SU-DHL-6 (cell line): ENCODE results near the gene NAV1.

Experiments used
- H2AFZ ChIP-seq: fragments of 200-600 bp; sonication (generic); 2 replicates; pipeline ENCODE4 v1.6.1; 2014; ENCODE audit warnings: low read depth, mild to moderate bottlenecking, moderate library complexity, mixed read lengths, antibody characterized with exemption, low read length; ENCODE audit not compliant: severe bottlenecking
- H3F3A ChIP-seq: fragments of 200-600 bp; shearing (Covaris generic); 2 replicates; pipeline ENCODE4 v1.6.0; 2016; ENCODE audit warnings: antibody characterized with exemption, mild to moderate bottlenecking; ENCODE audit not compliant: insufficient read depth
- H3K27ac ChIP-seq: fragments of 200-600 bp; sonication (generic); 2 replicates; pipeline ENCODE4 v1.5.1; 2016; ENCODE audit warnings: low read depth, mild to moderate bottlenecking, low read length, moderate library complexity, mixed read lengths
- H3K27me3 ChIP-seq: fragments of 200-600 bp; sonication (generic), shearing (Covaris generic); 2 replicates; pipeline ENCODE4 v1.6.0; 2014; ENCODE audit warnings: mild to moderate bottlenecking, low read length
- H3K36me3 ChIP-seq: fragments of 200-600 bp; sonication (generic); 2 replicates; pipeline ENCODE4 v1.6.1; 2014; ENCODE audit warnings: mild to moderate bottlenecking, low read length, mixed read lengths
- H3K4me2 ChIP-seq: fragments of 300-600, 200-600 bp; shearing (Covaris generic), sonication (generic); 2 replicates; pipeline ENCODE4 v1.6.0; 2014; ENCODE audit warnings: low read length, low read depth, mild to moderate bottlenecking; ENCODE audit not compliant: poor library complexity, severe bottlenecking
- H3K4me3 ChIP-seq: fragments of 200-600 bp; sonication (generic); 2 replicates; pipeline ENCODE4 v1.5.1; 2014; ENCODE audit warnings: antibody characterized with exemption, low read length, mild to moderate bottlenecking, mixed read lengths; ENCODE audit not compliant: insufficient read depth, poor library complexity, severe bottlenecking
- H3K79me2 ChIP-seq: fragments of 200-600 bp; sonication (generic); 2 replicates; pipeline ENCODE4 v1.6.1; 2014; ENCODE audit warnings: mild to moderate bottlenecking, low read length, moderate library complexity; ENCODE audit not compliant: insufficient read depth
- H3K9ac ChIP-seq: fragments of 200-600 bp; sonication (generic); 2 replicates; pipeline ENCODE4 v1.7.0; 2014; ENCODE audit warnings: mild to moderate bottlenecking, low read length
- H3K9me2 ChIP-seq: fragments of 200-600 bp; sonication (generic); replicated peaks from 2 replicates; pipeline ENCODE4 v1.6.1; 2014; ENCODE audit warnings: low read length; ENCODE audit not compliant: insufficient read depth
- H3K9me3 ChIP-seq: fragments of 200-600 bp; sonication (generic); 2 replicates; pipeline ENCODE4 v1.6.1; 2014; ENCODE audit warnings: low read length, mixed read lengths; ENCODE audit not compliant: insufficient read depth
- H4K20me1 ChIP-seq: fragments of 200-600 bp; sonication (generic); 2 replicates; pipeline ENCODE4 v1.6.1; 2014; ENCODE audit warnings: low read depth, mild to moderate bottlenecking, antibody characterized with exemption, low read length, moderate library complexity, mixed read lengths
- CTCF ChIP-seq: fragments of 200-600 bp; sonication (generic); IDR thresholded peaks from one replicate; pipeline ENCODE4 v1.5.1; 2017; ENCODE audit warnings: antibody characterized with exemption, mild to moderate bottlenecking, low read length, moderate library complexity; ENCODE audit not compliant: insufficient read depth, poor library complexity, severe bottlenecking
- EZH2phosphoT487 ChIP-seq: fragments of 200-600 bp; sonication (generic), shearing (Covaris generic); conservative IDR thresholded peaks from 2 replicates; pipeline ENCODE4 v1.6.1; 2018; ENCODE audit warnings: mild to moderate bottlenecking, antibody characterized with exemption, low read length, moderate library complexity, mixed read lengths

Gene NAV1

GRCh38 chr1:201562257-201562656 is 23.3 kb downstream of the NAV1 start:
- Histone ChIP-seq H3F3A (no peaks in the 10 kb centered on the region), H3K27ac (no peak overlapping the region), H3K27me3 (no peaks in the 10 kb centered on the region)

GRCh38 chr1:201562659-201563405 is 23.9 kb downstream of the NAV1 start:
- Histone ChIP-seq H3F3A (no peaks in the 10 kb centered on the region), H3K27me3 (no peaks in the 10 kb centered on the region), H4K20me1 (no peaks in the 10 kb centered on the region), H2AFZ (no peak overlapping the region), H3K79me2 (no peaks in the 10 kb centered on the region), H3K9ac (no peak overlapping the region), H3K36me3 (no peaks in the 10 kb centered on the region), H3K4me2 (no peak overlapping the region), H3K9me3 (no peaks in the 10 kb centered on the region), H3K4me3 (no peak overlapping the region), H3K9me2 (no peaks in the 10 kb centered on the region), H3K27ac (no peak overlapping the region)
- TF ChIP-seq CTCF = no peak
- TF ChIP-seq EZH2phosphoT487 = no peak

More at GRCh38 chr1:201562257-201562656, 23.3 kb downstream of the NAV1 start:
- no peaks in the 10 kb centered on the region for H3K36me3 ChIP-seq
- no peak overlapping the region for H2AFZ ChIP-seq
- H3K9me2 ChIP-seq = no peaks in the 10 kb centered on the region
- no peak overlapping the region for H3K4me2 ChIP-seq
- H3K79me2 ChIP-seq = no peaks in the 10 kb centered on the region
- H3K4me3 ChIP-seq = no peak overlapping the region
- H4K20me1 ChIP-seq = no peaks in the 10 kb centered on the region
- H3K9me3 ChIP-seq = no peaks in the 10 kb centered on the region
- TF ChIP-seq EZH2phosphoT487 (no peak), CTCF (no peak)
- no peak overlapping the region for H3K9ac ChIP-seq

- Histone ChIP-seq H3K4me2 (no peak overlapping the region), H2AFZ (no peak overlapping the region), H3F3A (no peaks in the 10 kb centered on the region), H3K9ac (no peak overlapping the region), H3K9me3 (no peaks in the 10 kb centered on the region), H3K79me2 (no peaks in the 10 kb centered on the region), H3K36me3 (no peaks in the 10 kb centered on the region), H3K9me2 (no peaks in the 10 kb centered on the region), H4K20me1 (no peaks in the 10 kb centered on the region), H3K4me3 (no peak overlapping the region), H3K27me3 (no peaks in the 10 kb centered on the region), H3K27ac (no peak overlapping the region)
- no peak for TF ChIP-seq CTCF
Observed at GRCh38 chr1:201563406-201563780, 24.5 kb downstream of the NAV1 start.
